Smooth muscle cell (in vitro differentiated cells): ENCODE measurements around the gene IL19. TPM values are rescaled to one million over a fixed set of nuclear protein-coding genes. Genes with fewer than 3 reads are reported as not detected.
A peak's percentile ranks its signal among the peaks of the same experiment; 100 is the strongest.

Experiments
- DNase-seq: peaks from one replicate; lab custom pipeline; 2025; ENCODE audit not compliant: unreplicated experiment; lab: John Stamatoyannopoulos, UW
- H2AFZ ChIP-seq: fragments of 200-600 bp; sonication (generic); 2 replicates; pipeline ENCODE4 v1.6.0; 2016; ENCODE audit warnings: antibody characterized with exemption, low read depth, mild to moderate bottlenecking
- H3F3A ChIP-seq: fragments of 200-600 bp; sonication (generic); 2 replicates; pipeline ENCODE4 v1.6.0; 2017; ENCODE audit warnings: antibody characterized with exemption, low read depth
- H3K27ac ChIP-seq: fragments of 200-600 bp; sonication (generic); 2 replicates; pipeline ENCODE4 v1.5.1; 2016; ENCODE audit warnings: low read depth, mild to moderate bottlenecking
- H3K27me3 ChIP-seq: fragments of 200-600 bp; sonication (generic); 2 replicates; pipeline ENCODE4 v1.6.1; 2016; ENCODE audit warnings: low read depth, mild to moderate bottlenecking
- H3K36me3 ChIP-seq: fragments of 200-600 bp; sonication (generic); 2 replicates; pipeline ENCODE4 v1.5.1; 2016; ENCODE audit warnings: low read depth
- H3K4me1 ChIP-seq: fragments of 200-600 bp; sonication (generic); 2 replicates; pipeline ENCODE4 v1.5.1; 2016; ENCODE audit warnings: low read depth
- H3K4me2 ChIP-seq: fragments of 200-600 bp; sonication (generic); 2 replicates; pipeline ENCODE4 v1.6.0; 2016; ENCODE audit warnings: mild to moderate bottlenecking
- H3K4me3 ChIP-seq: fragments of 200-600 bp; sonication (generic); 2 replicates; pipeline ENCODE4 v1.5.1; 2016; ENCODE audit warnings: mild to moderate bottlenecking
- H3K79me2 ChIP-seq: fragments of 200-600 bp; sonication (generic); 2 replicates; pipeline ENCODE4 v1.6.0; 2016; ENCODE audit warnings: low read depth, mild to moderate bottlenecking
- H3K9ac ChIP-seq: fragments of 200-600 bp; sonication (generic); 2 replicates; pipeline ENCODE4 v1.6.0; 2016; ENCODE audit warnings: low read depth
- H3K9me3 ChIP-seq: fragments of 200-600 bp; sonication (generic); replicated peaks from 2 replicates; pipeline ENCODE4 v1.5.1; 2016; ENCODE audit warnings: low read depth
- H4K20me1 ChIP-seq: fragments of 200-600 bp; sonication (generic); 2 replicates; pipeline ENCODE4 v1.6.0; 2016; ENCODE audit warnings: low read depth
- WGBS: methylation state at CpG from one replicate; pipeline ENCODE4 v1.1.7; 2016; ENCODE audit warnings: low lambda C conversion rate; 5-methylcytosine and 5-hydroxymethylcytosine counted together
- polyA plus RNA-seq: library from polyadenylated mRNA; unstranded; fragments of >200 nt; fragmentation: Nextera tagmentation; extraction: Ambion mirVana; gene quantifications from 2 replicates; pipeline ENCODE4 v1.2.1, GENCODE V29; 2016
- total RNA-seq: library from RNA; depleted of rRNA; stranded (reverse); fragments of >200 nt; gene quantifications from 2 replicates; pipeline ENCODE4 v1.2.3, GENCODE V29; 2014
- TF ChIP-seq, protein P1 (sequence below): fragments of 200-600 bp; sonication (generic); IDR thresholded peaks from 2 replicates; pipeline ENCODE4 v1.5.1; 2017; ENCODE audit warnings: borderline replicate concordance, mild to moderate bottlenecking, antibody characterized with exemption; ENCODE audit not compliant: insufficient read depth, poor library complexity, severe bottlenecking

Gene IL19
- total and polyA plus RNA-seq, 2 experiments from 2014 or later, result 0.35 TPM; not detected in 1

- H3K79me2 ChIP-seq, result no peaks in the 10 kb centered on the region
- no peaks in the 10 kb centered on the region for H3K36me3 ChIP-seq
- no peaks in the 10 kb centered on the region for H4K20me1 ChIP-seq
- no peaks in the 10 kb centered on the region for H3K9me3 ChIP-seq
- no peak overlapping the region for H3K27ac ChIP-seq
- no peaks in the 10 kb centered on the region for H3K4me1 ChIP-seq
- H3K4me2 ChIP-seq, result no peak overlapping the region
- DNase-seq, result no peak
- no peak overlapping the region for H3K9ac ChIP-seq
- no peak overlapping the region for H3K4me3 ChIP-seq
- no peaks in the 10 kb centered on the region for H3K27me3 ChIP-seq
- no peak overlapping the region for H2AFZ ChIP-seq
- no peaks in the 10 kb centered on the region for H3F3A ChIP-seq
- TF ChIP-seq, protein P1, sequence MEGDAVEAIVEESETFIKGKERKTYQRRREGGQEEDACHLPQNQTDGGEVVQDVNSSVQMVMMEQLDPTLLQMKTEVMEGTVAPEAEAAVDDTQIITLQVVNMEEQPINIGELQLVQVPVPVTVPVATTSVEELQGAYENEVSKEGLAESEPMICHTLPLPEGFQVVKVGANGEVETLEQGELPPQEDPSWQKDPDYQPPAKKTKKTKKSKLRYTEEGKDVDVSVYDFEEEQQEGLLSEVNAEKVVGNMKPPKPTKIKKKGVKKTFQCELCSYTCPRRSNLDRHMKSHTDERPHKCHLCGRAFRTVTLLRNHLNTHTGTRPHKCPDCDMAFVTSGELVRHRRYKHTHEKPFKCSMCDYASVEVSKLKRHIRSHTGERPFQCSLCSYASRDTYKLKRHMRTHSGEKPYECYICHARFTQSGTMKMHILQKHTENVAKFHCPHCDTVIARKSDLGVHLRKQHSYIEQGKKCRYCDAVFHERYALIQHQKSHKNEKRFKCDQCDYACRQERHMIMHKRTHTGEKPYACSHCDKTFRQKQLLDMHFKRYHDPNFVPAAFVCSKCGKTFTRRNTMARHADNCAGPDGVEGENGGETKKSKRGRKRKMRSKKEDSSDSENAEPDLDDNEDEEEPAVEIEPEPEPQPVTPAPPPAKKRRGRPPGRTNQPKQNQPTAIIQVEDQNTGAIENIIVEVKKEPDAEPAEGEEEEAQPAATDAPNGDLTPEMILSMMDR, result no peak
- 77% methylated on average over 2 of the region's 2 CpGs for WGBS
Measured at GRCh38 chr1:206833801-206834200, 63.2 kb downstream of the IL19 start.

GRCh38 chr1:206834217-206834616, 63.6 kb downstream of the IL19 start:
- Histone ChIP-seq H3K4me2 (peak overlapping the region; percentile 30), H3K27me3 (no peaks in the 10 kb centered on the region), H3F3A (no peaks in the 10 kb centered on the region), H3K36me3 (no peaks in the 10 kb centered on the region), H4K20me1 (no peaks in the 10 kb centered on the region), H3K4me3 (no peak overlapping the region), H3K9ac (no peak overlapping the region), H3K9me3 (no peaks in the 10 kb centered on the region), H3K4me1 (no peaks in the 10 kb centered on the region), H2AFZ (no peak overlapping the region), H3K79me2 (no peaks in the 10 kb centered on the region), H3K27ac (no peak overlapping the region)
- no peak for DNase-seq
- TF ChIP-seq, protein P1, result no peak
- 91% methylated on average over 6 of the region's 6 CpGs for WGBS

DNA sequence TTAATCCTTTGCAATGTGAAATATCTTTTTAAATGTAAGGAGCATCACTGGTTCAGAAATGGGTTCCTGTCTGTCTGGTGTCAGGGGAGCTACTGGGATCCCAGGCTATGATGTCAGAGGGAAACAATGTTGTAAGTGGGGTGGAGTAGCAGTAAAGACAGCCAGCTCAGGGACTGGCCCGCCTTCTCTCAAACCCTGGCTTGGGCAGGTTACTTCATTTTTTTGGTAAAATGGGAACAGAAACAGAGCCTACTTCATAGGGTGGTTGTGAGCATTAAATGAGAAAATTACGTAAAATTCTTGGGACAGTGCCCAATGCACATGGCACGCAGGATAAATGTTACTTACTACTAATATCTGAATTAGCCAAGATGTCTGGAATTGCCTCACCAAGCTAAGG, 64.1 kb downstream of the IL19 start:
- Histone ChIP-seq H3K4me1 (no peaks in the 10 kb centered on the region), H3K9me3 (no peaks in the 10 kb centered on the region), H3K4me2 (peak overlapping the region; percentile 30), H2AFZ (no peak overlapping the region), H3K36me3 (no peaks in the 10 kb centered on the region), H4K20me1 (no peaks in the 10 kb centered on the region), H3K4me3 (no peak overlapping the region), H3F3A (no peaks in the 10 kb centered on the region), H3K79me2 (no peaks in the 10 kb centered on the region), H3K27me3 (no peaks in the 10 kb centered on the region), H3K9ac (no peak overlapping the region), H3K27ac (no peak overlapping the region)
- DNase-seq, result no peak
- TF ChIP-seq, protein P1, result no peak
- 66% methylated on average over 3 of the region's 3 CpGs for WGBS

DNA sequence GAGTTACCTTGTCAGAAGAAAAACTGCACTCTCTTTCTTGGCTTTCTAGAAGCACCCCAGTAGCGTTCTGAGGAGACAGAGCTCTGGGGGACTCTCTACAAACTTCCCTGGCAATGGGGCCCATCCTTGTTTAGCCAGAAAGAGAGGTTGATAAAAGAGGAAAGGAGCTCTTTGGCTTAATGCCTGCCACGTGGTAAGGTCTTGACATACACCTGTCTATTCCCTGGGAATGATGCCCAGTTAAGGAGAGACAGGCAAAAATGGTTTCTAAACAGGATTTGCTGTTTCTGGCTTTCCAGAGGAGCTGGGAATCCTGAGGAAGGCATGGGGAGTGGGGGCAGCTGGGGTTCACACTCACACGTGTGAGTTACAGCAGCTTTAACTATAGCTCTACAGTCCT, 64.6 kb downstream of the IL19 start:
- no peaks in the 10 kb centered on the region for H3K36me3 ChIP-seq
- no peaks in the 10 kb centered on the region for H4K20me1 ChIP-seq

More for the DNA sequence above, 64.6 kb downstream of the IL19 start:
- Histone ChIP-seq H2AFZ (no peak overlapping the region), H3K9ac (no peak overlapping the region), H3F3A (no peaks in the 10 kb centered on the region), H3K27ac (no peak overlapping the region), H3K4me3 (no peak overlapping the region), H3K9me3 (no peaks in the 10 kb centered on the region), H3K4me1 (no peaks in the 10 kb centered on the region), H3K4me2 (no peak overlapping the region), H3K27me3 (no peaks in the 10 kb centered on the region), H3K79me2 (no peaks in the 10 kb centered on the region)
- 70% methylated on average over 3 of the region's 3 CpGs for WGBS
- TF ChIP-seq, protein P1, result no peak
- no peak for DNase-seq
